ENCODE data around the gene ZDHHC14.

The ZDHHC14 gene

GRCh38 chr6:157436944-157437336, 56.0 kb downstream of the ZDHHC14 start:
- no peak for DNase-seq (ENCODE audit: low read depth)
- TF ChIP-seq, protein P1, sequence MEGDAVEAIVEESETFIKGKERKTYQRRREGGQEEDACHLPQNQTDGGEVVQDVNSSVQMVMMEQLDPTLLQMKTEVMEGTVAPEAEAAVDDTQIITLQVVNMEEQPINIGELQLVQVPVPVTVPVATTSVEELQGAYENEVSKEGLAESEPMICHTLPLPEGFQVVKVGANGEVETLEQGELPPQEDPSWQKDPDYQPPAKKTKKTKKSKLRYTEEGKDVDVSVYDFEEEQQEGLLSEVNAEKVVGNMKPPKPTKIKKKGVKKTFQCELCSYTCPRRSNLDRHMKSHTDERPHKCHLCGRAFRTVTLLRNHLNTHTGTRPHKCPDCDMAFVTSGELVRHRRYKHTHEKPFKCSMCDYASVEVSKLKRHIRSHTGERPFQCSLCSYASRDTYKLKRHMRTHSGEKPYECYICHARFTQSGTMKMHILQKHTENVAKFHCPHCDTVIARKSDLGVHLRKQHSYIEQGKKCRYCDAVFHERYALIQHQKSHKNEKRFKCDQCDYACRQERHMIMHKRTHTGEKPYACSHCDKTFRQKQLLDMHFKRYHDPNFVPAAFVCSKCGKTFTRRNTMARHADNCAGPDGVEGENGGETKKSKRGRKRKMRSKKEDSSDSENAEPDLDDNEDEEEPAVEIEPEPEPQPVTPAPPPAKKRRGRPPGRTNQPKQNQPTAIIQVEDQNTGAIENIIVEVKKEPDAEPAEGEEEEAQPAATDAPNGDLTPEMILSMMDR (IDR thresholded peaks at IDR 0.05; ENCODE audit: control insufficient read depth, insufficient read depth, low read depth, low read length, missing control alignments) = no peak
- H3K4me3 ChIP-seq (ENCODE audit: control insufficient read depth, low read depth, low read length) = no peak overlapping the region

DNA sequence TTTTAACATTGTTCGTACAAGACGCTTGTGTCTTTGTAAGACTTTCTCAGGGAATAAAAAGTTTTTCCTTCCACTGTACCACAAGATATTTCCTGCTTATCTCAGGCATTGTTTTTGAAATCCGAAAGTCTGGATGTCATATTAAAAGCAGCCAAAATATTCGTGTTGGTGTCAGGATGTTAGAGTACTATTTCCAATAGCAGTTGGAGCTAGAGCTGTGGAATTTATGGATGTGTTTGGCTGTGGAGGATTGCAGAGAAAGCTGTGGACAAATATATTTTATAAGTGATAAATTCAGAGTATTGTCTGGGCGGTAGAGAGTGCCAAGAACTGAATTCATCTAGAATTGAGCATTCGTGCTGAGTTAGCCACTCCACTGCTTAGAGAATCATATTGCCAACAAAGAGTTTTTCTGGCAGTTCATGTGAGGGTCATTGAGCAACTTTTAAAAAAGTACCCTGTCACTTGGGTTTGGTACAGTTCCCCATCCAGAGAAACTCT, 57.7 kb downstream of the ZDHHC14 start:
- TF ChIP-seq, protein P1 (IDR thresholded peaks at IDR 0.05; ENCODE audit: control insufficient read depth, insufficient read depth, low read depth, low read length, missing control alignments) = no peak
- no peak for DNase-seq (ENCODE audit: low read depth)
- no peak overlapping the region for H3K4me3 ChIP-seq (ENCODE audit: control insufficient read depth, low read depth, low read length)

GRCh38 chr6:157440171-157440570, 59.2 kb downstream of the ZDHHC14 start:
- DNase-seq (ENCODE audit: low read depth) = no peak
- TF ChIP-seq, protein P1 (IDR thresholded peaks at IDR 0.05; ENCODE audit: control insufficient read depth, insufficient read depth, low read depth, low read length, missing control alignments) = no peak
- no peak overlapping the region for H3K4me3 ChIP-seq (ENCODE audit: control insufficient read depth, low read depth, low read length)

DNA sequence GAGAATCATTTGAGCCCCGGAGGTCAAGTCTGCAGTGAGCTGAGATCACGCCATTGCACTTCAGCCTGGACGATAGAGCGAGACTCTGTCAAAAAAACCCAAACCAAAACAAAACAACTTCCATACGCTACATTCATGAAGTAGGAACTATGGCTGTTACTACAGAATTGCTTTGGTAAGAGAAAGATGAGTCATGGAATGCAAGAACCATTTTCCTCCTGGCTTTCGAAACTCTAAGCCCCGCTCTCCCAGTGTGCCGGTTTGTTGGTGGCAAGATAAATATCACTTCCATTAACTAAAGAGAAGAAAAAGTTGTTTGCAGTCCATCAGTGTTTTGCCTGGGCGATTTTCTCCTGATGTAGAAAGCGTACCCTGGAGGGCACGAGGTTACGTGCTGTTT, 61.3 kb downstream of the ZDHHC14 start:
- no peak overlapping the region for H3K4me3 ChIP-seq (ENCODE audit: control insufficient read depth, low read depth, low read length)
- TF ChIP-seq, protein P1 (IDR thresholded peaks at IDR 0.05; ENCODE audit: control insufficient read depth, insufficient read depth, low read depth, low read length, missing control alignments) = no peak
- DNase-seq (ENCODE audit: low read depth) = no peak

DNA sequence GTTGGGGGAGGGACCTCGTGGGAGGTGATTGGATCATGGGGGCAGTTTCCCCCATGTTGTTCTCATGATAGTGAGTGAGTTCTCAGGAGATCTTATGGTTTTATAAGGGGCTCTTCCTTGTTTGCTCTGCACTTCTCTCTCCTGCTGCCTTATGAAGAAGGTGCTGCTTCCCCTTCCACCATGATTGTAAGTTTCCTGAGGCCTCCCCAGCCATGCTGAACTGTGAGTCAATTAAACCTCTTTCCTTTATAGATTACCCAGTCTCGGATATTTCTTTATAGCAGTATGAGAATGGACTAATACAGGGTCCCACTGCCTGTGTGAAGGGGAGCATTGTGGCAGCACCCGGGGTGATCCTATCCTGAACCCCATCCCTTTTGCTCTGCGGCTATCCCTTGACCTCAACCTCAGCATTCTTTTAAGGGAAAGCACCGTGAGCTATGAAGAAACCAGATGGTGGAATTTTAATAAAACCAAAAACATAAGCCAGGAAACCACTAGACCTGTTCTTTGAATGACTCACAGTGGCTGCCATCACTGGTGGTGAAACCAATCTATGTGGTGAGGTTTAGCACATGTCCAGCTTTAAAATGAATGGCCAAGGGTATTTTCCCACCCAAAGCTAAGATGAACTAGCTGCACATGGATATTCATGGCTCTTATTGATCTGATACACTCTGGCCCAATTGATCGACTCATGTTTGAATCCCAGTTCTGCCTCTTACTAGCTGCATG, 62.2 kb downstream of the ZDHHC14 start:
- TF ChIP-seq, protein P1 (IDR thresholded peaks at IDR 0.05; ENCODE audit: control insufficient read depth, insufficient read depth, low read depth, low read length, missing control alignments) = no peak
- peak; percentile 71 for DNase-seq (ENCODE audit: low read depth)
- H3K4me3 ChIP-seq (ENCODE audit: control insufficient read depth, low read depth, low read length) = no peak overlapping the region

- no peak for DNase-seq (ENCODE audit: low read depth)
- H3K4me3 ChIP-seq (ENCODE audit: control insufficient read depth, low read depth, low read length) = no peak overlapping the region
- TF ChIP-seq, protein P1 (IDR thresholded peaks at IDR 0.05; ENCODE audit: control insufficient read depth, insufficient read depth, low read depth, low read length, missing control alignments) = no peak
Observed at GRCh38 chr6:157445277-157446009, 64.5 kb downstream of the ZDHHC14 start.
